SH-SY5Y (cell line): ENCODE results near the gene DHCR24.

Experiments
- GATA2 ChIP-seq: IDR thresholded peaks from 2 replicates; pipeline ENCODE4 v1.6.1; 2011; ENCODE audit warnings: mild to moderate bottlenecking, low read depth, low read length
- GATA3 ChIP-seq: IDR thresholded peaks from 2 replicates; pipeline ENCODE4 v1.6.1; 2011; ENCODE audit warnings: low read depth, mild to moderate bottlenecking, low read length, moderate library complexity

GRCh38 chr1:54805981-54806381, 81.0 kb downstream of the DHCR24 start:
- no peak for TF ChIP-seq GATA3
- TF ChIP-seq GATA2 = no peak
